ENCODE measurements around the gene ANKRD11. TPM values are rescaled to one million over a fixed set of nuclear protein-coding genes. Genes with fewer than 3 reads are reported as not detected.
"Not testable (repeated sequence)": the region's sequence is repeated elsewhere in the genome, so short reads cannot be mapped to it uniquely, and the experiment has no call there.

Gene ANKRD11
- polyA plus RNA-seq, 1 donor (not counting 4 experiments of a cell fraction or from before 2014, with no cell fraction given) = 30.1 TPM

DNA sequence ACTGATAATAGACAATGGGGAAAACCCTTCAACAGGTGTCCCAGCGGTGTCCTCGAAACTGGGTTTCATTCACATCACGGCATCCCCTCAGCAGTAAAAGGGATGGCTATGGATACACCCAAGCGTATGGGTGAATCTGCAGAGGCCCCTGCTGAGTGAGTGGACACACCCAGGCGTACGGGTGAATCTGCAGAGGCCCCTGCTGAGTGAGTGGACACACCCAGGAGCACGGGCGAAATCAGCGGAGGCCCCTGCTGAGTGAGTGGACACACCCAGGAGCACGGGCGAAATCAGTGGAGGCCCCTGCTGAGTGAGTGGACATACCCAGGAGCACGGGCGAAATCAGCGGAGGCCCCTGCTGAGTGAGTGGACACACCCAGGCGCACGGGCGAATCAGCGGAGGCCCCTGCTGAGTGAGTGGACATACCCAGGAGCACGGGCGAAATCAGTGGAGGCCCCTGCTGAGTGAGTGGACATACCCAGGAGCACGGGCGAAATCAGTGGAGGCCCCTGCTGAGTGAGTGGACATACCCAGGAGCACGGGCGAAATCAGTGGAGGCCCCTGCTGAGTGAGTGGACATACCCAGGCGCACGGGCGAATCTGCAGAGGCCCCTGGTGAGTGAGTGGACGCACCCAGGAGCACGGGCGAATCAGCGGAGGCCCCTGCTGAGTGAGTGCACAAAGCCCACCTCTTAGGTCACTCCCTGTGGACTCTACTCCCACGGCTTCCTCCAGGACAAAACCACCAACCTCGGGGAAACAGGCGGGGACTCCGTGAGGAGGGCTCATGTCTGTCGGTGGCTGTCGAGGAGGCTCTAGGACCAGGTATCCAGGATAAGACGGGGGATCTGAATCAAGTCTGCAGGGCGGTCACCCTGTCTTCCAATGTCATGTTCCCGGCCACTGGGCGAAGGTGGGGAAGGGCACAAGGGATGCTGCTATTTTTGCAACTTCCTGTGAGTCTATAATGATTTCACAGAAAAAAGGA is 161.7 kb downstream of the ANKRD11 start:
- H3K4me2 ChIP-seq (ENCODE audit: control insufficient read depth, extremely low read depth, insufficient read depth, low read depth, low read length); H3K27ac ChIP-seq (ENCODE audit: control insufficient read depth, insufficient read depth, low read length); H3K4me3 ChIP-seq (ENCODE audit: control insufficient read depth in 2 of 3, extremely low read depth in 1 of 3, insufficient read depth in 2 of 3, low read depth in 1 of 3, low read length in 3 of 3); H3K27me3 ChIP-seq (ENCODE audit: control insufficient read depth, extremely low read depth, insufficient read depth, low read length); H3K9me3 ChIP-seq (ENCODE audit: control insufficient read depth, low read depth, low read length); dilution Hi-C loops (cut with MboI; ENCODE audit: extremely low pct_ligation_motif_present, low sequenced_read_pairs); FAIRE-seq; H2AFZ ChIP-seq (ENCODE audit: control insufficient read depth, low read length); H3K9ac ChIP-seq (ENCODE audit: control insufficient read depth, extremely low read depth, insufficient read depth, low read length); H4K20me1 ChIP-seq (ENCODE audit: control insufficient read depth, extremely low read depth, insufficient read depth, low read length); DNase-seq (ENCODE audit: low read depth, low spot score); H3K9me1 ChIP-seq (ENCODE audit: control insufficient read depth, extremely low read depth, insufficient read depth, low read length): not testable (repeated sequence)
- H3K79me2 ChIP-seq (ENCODE audit: control insufficient read depth, insufficient read depth, low read length) = peaks cover 95% of the 10 kb centered on the region
- H3K4me1 ChIP-seq (ENCODE audit: control insufficient read depth, extremely low read depth, insufficient read depth, low read length) = peaks cover 39% of the 10 kb centered on the region
- peaks cover 4 to 11% of the 10 kb centered on the region in 2 experiments for H3K36me3 ChIP-seq (ENCODE audit: control insufficient read depth in 2 of 2, extremely low read depth in 1 of 2, insufficient read depth in 2 of 2, low read length in 2 of 2)

DNA sequence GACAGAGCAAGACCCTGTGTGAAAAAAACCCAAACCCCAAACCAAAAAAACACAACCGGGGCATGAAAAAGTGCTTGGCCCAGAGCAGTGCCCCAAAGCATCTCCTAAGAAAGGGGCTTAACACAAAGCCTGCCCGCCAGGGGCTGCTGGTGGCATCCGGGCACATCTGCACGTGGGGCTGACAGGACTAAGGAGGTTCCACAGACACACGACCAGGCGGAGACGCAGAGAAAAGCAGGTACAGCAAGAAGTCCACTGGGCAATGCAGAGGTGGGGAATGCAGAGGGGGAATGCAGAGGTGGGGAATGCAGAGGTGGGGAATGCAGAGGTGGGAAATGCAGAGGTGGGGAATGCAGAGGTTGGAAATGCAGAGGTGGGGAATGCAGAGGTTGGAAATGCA is 163.6 kb downstream of the ANKRD11 start:
- Histone ChIP-seq H3K79me2 (ENCODE audit: control insufficient read depth, insufficient read depth, low read length) (peaks cover 94% of the 10 kb centered on the region), H3K36me3 (ENCODE audit: control insufficient read depth in 2 of 2, extremely low read depth in 1 of 2, insufficient read depth in 2 of 2, low read length in 2 of 2) (peaks cover 4 to 11% of the 10 kb centered on the region in 2 experiments), H3K9me1 (ENCODE audit: control insufficient read depth, extremely low read depth, insufficient read depth, low read length) (peaks cover 8% of the 10 kb centered on the region), H3K4me1 (ENCODE audit: control insufficient read depth, extremely low read depth, insufficient read depth, low read length) (peaks cover 51% of the 10 kb centered on the region), H3K4me3 (ENCODE audit: control insufficient read depth in 2 of 3, extremely low read depth in 1 of 3, insufficient read depth in 2 of 3, low read depth in 1 of 3, low read length in 3 of 3) (no peak overlapping the region), H4K20me1 (ENCODE audit: control insufficient read depth, extremely low read depth, insufficient read depth, low read length) (peaks cover under 1% of the 10 kb centered on the region), H2AFZ (ENCODE audit: control insufficient read depth, low read length) (no peak overlapping the region), H3K27me3 (ENCODE audit: control insufficient read depth, extremely low read depth, insufficient read depth, low read length) (no peaks in the 10 kb centered on the region), H3K27ac (ENCODE audit: control insufficient read depth, insufficient read depth, low read length) (peak overlapping the region; percentile 60), H3K9ac (ENCODE audit: control insufficient read depth, extremely low read depth, insufficient read depth, low read length) (no peak overlapping the region), H3K4me2 (ENCODE audit: control insufficient read depth, extremely low read depth, insufficient read depth, low read depth, low read length) (peak overlapping the region; percentile 65), H3K9me3 (ENCODE audit: control insufficient read depth, low read depth, low read length) (no peaks in the 10 kb centered on the region)
- no peak for TF ChIP-seq EZH2 (IDR thresholded peaks at IDR 0.05; ENCODE audit: low read length)
- TF ChIP-seq, protein P1, sequence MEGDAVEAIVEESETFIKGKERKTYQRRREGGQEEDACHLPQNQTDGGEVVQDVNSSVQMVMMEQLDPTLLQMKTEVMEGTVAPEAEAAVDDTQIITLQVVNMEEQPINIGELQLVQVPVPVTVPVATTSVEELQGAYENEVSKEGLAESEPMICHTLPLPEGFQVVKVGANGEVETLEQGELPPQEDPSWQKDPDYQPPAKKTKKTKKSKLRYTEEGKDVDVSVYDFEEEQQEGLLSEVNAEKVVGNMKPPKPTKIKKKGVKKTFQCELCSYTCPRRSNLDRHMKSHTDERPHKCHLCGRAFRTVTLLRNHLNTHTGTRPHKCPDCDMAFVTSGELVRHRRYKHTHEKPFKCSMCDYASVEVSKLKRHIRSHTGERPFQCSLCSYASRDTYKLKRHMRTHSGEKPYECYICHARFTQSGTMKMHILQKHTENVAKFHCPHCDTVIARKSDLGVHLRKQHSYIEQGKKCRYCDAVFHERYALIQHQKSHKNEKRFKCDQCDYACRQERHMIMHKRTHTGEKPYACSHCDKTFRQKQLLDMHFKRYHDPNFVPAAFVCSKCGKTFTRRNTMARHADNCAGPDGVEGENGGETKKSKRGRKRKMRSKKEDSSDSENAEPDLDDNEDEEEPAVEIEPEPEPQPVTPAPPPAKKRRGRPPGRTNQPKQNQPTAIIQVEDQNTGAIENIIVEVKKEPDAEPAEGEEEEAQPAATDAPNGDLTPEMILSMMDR (optimal IDR thresholded peaks at IDR 0.05 in 1 of 3, IDR thresholded peaks at IDR 0.05 in 1 of 3, conservative IDR thresholded peaks at IDR 0.05 in 1 of 3; ENCODE audit: extremely low read depth in 1 of 3, insufficient read depth in 2 of 3, low read length in 3 of 3) = no peak
- DNase-seq (ENCODE audit: low read depth, low spot score) (no peak), FAIRE-seq (no peak)
- dilution Hi-C loops (cut with MboI; ENCODE audit: extremely low pct_ligation_motif_present, low sequenced_read_pairs) = no loop called here
